GM10248 (cell line): Measurements from ENCODE around the gene LARGE1.

Experiments used
- CTCF ChIA-PET: fragments of 300-600 bp; sonication (Branson Sonifier 250); formaldehyde crosslinking; extraction: SDS; loops from one replicate; lab custom pipeline; 2021; ENCODE audit warnings: antibody characterized with exemption; lab: Yijun Ruan, JAX
- POLR2A ChIA-PET: fragments of 350-650 bp; sonication (Branson Sonifier 250); formaldehyde crosslinking; extraction: SDS; loops from one replicate; lab custom pipeline; 2020; ENCODE audit warnings: antibody characterized with exemption; lab: Yijun Ruan, JAX
- DNase-seq: peaks from one replicate; pipeline ENCODE4 v3.0.0; 2012; ENCODE audit errors: extremely low spot score
- CTCF ChIP-seq: IDR thresholded peaks from 2 replicates; pipeline ENCODE4 v1.5.1; 2012; ENCODE audit warnings: mild to moderate bottlenecking, low read depth; ENCODE audit errors: extremely low read depth, missing control alignments, control extremely low read depth

Gene LARGE1

DNA sequence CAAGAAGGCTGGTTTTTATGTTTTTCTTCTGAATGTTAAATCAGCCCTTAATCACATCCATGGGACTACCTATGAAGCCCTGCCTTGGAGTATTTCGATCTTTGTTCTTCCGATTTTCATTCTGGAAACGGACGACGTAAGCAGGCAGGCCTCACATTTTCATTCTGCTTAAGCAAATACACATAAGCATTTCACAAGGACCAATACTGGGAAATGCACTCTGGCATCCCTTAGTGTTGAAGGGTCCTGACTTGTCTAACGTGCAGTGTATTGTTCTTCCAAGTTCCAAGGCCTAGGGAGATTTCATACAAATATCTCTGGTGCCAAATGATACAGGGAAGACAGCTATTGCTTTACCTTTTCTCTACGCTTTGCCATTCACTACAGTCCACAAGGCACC, 143.8 kb downstream of the LARGE1 start:
- ChIA-PET POLR2A (no interaction called here), CTCF (no interaction called here)
- DNase-seq: no peak
- TF ChIP-seq CTCF: no peak

- POLR2A ChIA-PET: no interaction called here
- DNase-seq: no peak
- no peak for TF ChIP-seq CTCF
- CTCF ChIA-PET: no interaction called here
Observed at GRCh38 chr22:33774781-33775180, 145.5 kb downstream of the LARGE1 start.

- CTCF ChIA-PET: no interaction called here
- no peak for DNase-seq
- no peak for TF ChIP-seq CTCF
- POLR2A ChIA-PET: no interaction called here
Observed at GRCh38 chr22:33772745-33773144, 147.5 kb downstream of the LARGE1 start.

GRCh38 chr22:33771136-33771535, 149.1 kb downstream of the LARGE1 start:
- POLR2A ChIA-PET: no interaction called here
- CTCF ChIA-PET: interaction anchor here (0.9 kb wide), 1 partner anchor 469 kb away, joined by 3 read pairs; no protein-coding TSS in a partner anchor
- no peak for TF ChIP-seq CTCF
- no peak for DNase-seq

GRCh38 chr22:33770723-33771122, 149.6 kb downstream of the LARGE1 start:
- DNase-seq: no peak
- POLR2A ChIA-PET: no interaction called here
- no peak for TF ChIP-seq CTCF
- CTCF ChIA-PET: interaction anchor here (1.4 to 1.5 kb wide), 2 partner anchors 8 to 40 kb away, joined by 3 to 4 read pairs; no protein-coding TSS in a partner anchor

DNA sequence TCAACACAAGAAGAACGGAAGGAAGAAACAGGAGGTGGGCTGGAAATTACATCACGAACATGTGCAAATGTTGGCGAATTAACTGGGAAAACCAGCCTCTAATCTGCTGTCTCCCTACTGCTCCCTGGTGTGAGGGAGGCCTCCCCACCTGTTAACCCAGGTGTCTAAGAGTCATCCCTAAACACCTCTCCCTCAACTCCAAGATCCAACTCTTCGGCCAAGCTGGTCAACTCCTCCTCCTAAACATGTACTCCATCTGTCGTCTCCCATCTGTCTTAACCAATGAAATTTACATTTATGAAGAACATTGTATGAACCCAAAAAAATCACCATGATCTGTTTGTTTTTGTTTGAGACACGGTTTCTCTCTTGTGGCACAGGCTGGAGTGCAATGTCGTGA, 154.2 kb downstream of the LARGE1 start:
- ChIA-PET CTCF (interaction anchor here (1.4 kb wide), 1 partner anchor 247 kb away, joined by 3 read pairs; no protein-coding TSS in a partner anchor), POLR2A (no interaction called here)
- TF ChIP-seq CTCF: no peak
- DNase-seq: no peak
